Heart left ventricle (tissue), 16 donors: ENCODE data around the gene PSMD14. TPM values are rescaled to one million over a fixed set of nuclear protein-coding genes. Genes with fewer than 3 reads are reported as not detected.

ENCODE experiments used
- ATAC-seq, 4 donors: fragments of 200-7000 bp; cut with Tn5 transposase; one replicate each; pipeline ENCODE4 v1.9.1; 2020 to 2022; ENCODE audit warnings: moderate library complexity in 4 of 4, mild to moderate bottlenecking in 3 of 4, moderate number of reproducible peaks in 1 of 4
- DNase-seq, 5 donors: peaks; one replicate each; pipeline ENCODE4 v3.0.0-alpha.2; 2020
- H3K27ac ChIP-seq, 12 donors: fragments of 200-600 bp; sonication (generic) in 4 of 12; one replicate each; pipeline versions ENCODE4 v1.5.0 to v1.8.0; 2016 to 2022; ENCODE audit warnings: mild to moderate bottlenecking in 2 of 12
- H3K27me3 ChIP-seq, 9 donors: fragments of 200-600 bp; sonication (generic) in 2 of 9; one replicate each; pipeline versions ENCODE4 v1.5.1 to v1.8.0; 2016 to 2022; ENCODE audit warnings: mild to moderate bottlenecking in 3 of 9
- H3K36me3 ChIP-seq, 9 donors: fragments of 200-600 bp; sonication (generic) in 2 of 9; one replicate each; pipeline versions ENCODE4 v1.5.0 to v1.8.0; 2018 to 2022; ENCODE audit warnings: mild to moderate bottlenecking in 2 of 9
- H3K4me1 ChIP-seq, 12 donors: fragments of 200-600 bp; sonication (generic) in 4 of 12; one replicate each; pipeline versions ENCODE4 v1.5.0 to v1.8.0; 2016 to 2022; ENCODE audit warnings: mild to moderate bottlenecking in 3 of 12
- H3K4me3 ChIP-seq, 12 donors: fragments of 200-600 bp; sonication (generic) in 4 of 12; one replicate each; pipeline versions ENCODE4 v1.5.0 to v1.8.0; 2017 to 2022; ENCODE audit warnings: mild to moderate bottlenecking in 9 of 12, moderate library complexity in 4 of 12
- H3K9me3 ChIP-seq, 12 donors: fragments of 200-600 bp; sonication (generic) in 4 of 12; one replicate each; pipeline versions ENCODE4 v1.5.0 to v1.8.0; 2016 to 2022; ENCODE audit warnings: mild to moderate bottlenecking in 1 of 12
- POLR2A ChIP-seq, 2 donors: fragments of 450-650 bp; IDR thresholded peaks; one replicate each; pipeline ENCODE4 v1.6.1; 2017; ENCODE audit warnings: antibody characterized with exemption in 2 of 2, mild to moderate bottlenecking in 2 of 2, moderate library complexity in 2 of 2
- WGBS, 4 donors: extraction: QIAGEN DNeasy Blood & Tissue Kit in 2 of 4; methylation state at CpG; one replicate each; pipeline versions ENCODE4 v1.1.5 to v1.1.7; 2013 to 2018; 5-methylcytosine and 5-hydroxymethylcytosine counted together
- intact Hi-C, 10 donors: fragments of 100-400 bp; cut with DNase I; formaldehyde crosslinking; loops; one replicate each; pipeline versions ENCODE4 v1.11.1 to v1.14.2; 2022
- polyA plus RNA-seq, 2 donors: library from polyadenylated mRNA; stranded (reverse); fragments of 200-250 nt; gene quantifications; one replicate each; pipeline ENCODE4 v1.2.3, GENCODE V29; 2013
- total RNA-seq, 9 donors: library from RNA; depleted of rRNA in 2 of 9; stranded (reverse); fragments of >200 nt in 2 of 9; fragmentation: NEBNext Ultra II Directional in 3 of 9; extraction: Animal tissue kit (Norgen Biotek cat#: 25700) in 3 of 9; gene quantifications; one replicate each; pipeline versions ENCODE4 v1.1.0 to v1.2.4, GENCODE V29; 2016 to 2023
- TF ChIP-seq, protein P1 (sequence below), 12 donors: fragments of 200-600 bp; sonication (generic) in 4 of 12; IDR thresholded peaks; one replicate each; pipeline versions ENCODE4 v1.5.0 to v1.8.0; 2018 to 2022; ENCODE audit warnings: antibody characterized with exemption in 12 of 12, mild to moderate bottlenecking in 5 of 12
- donor health status: ischemic (EF 13 %, LVEDD 7.1; RV severe dilation, severe dysfunction).
- donor health status: healthy with polysubstance abuse.
- donor health status: DM: no; HTN: yes; CAD: no.
- donor health status: DM: no; HTN: no; CAD: no.
- donor health status: ischemic (EF 25% LVEDD 6.9; RV normal size, moderate dysfunction).
- donor health status: ischemic (EF 25% LVEDD 5.7; RV mildly dilated, moderate dysfunction).
- donor health status: healthy.
- donor health status: DM: yes; HTN: yes; CAD: no.
- donor health status: ischemic (EF 35%, LVEDD 5.7; RV mildly dilated, moderate dysfunction).
- donor health status: nonischemic (EF 11% LVEDD 7.7; RV severe dilation, severe dysfunction).
- donor health status: DM: yes; HTN: yes; CAD: no.
- donor health status: PGD.
- donor health status: ischemic (EF 29% LVEDD 5.4; RV normal size, mild dysfunction).
- donor health status: nonischemic (EF 23%, LVEDD 6.1; RV moderate dilation, normal function).

PSMD14 gene
- total and polyA plus RNA-seq, 11 donors, result 22.9 to 87.7 (median 46.1) TPM

DNA sequence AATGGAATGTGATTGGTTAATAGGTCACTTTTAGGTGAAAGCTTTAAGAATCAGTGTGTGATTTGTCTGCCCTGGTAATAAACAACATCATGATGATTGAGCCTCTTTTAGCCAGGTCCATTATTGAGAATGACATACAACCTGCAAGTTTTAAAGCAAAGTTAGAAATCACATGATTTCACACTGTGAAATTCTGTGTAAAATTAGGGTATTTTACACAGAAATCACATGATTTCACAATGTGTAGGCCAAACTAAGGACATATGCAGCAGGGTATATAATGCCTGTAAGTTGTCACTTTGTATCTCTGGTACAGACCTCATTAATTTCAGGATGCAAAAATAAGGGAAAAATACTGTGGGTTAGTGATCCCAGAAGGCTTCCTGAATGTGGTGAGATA is 16.7 kb downstream of the PSMD14 start:
- no peak for TF ChIP-seq POLR2A (IDR thresholded peaks at IDR 0.05)
- TF ChIP-seq, protein P1, sequence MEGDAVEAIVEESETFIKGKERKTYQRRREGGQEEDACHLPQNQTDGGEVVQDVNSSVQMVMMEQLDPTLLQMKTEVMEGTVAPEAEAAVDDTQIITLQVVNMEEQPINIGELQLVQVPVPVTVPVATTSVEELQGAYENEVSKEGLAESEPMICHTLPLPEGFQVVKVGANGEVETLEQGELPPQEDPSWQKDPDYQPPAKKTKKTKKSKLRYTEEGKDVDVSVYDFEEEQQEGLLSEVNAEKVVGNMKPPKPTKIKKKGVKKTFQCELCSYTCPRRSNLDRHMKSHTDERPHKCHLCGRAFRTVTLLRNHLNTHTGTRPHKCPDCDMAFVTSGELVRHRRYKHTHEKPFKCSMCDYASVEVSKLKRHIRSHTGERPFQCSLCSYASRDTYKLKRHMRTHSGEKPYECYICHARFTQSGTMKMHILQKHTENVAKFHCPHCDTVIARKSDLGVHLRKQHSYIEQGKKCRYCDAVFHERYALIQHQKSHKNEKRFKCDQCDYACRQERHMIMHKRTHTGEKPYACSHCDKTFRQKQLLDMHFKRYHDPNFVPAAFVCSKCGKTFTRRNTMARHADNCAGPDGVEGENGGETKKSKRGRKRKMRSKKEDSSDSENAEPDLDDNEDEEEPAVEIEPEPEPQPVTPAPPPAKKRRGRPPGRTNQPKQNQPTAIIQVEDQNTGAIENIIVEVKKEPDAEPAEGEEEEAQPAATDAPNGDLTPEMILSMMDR (IDR thresholded peaks at IDR 0.05), result no peak
- H3K27ac ChIP-seq, result no peak overlapping the region
- no peak for ATAC-seq
- no peaks in the 10 kb centered on the region for H3K27me3 ChIP-seq
- intact Hi-C loops, result no loop called here
- H3K4me3 ChIP-seq, result no peak overlapping the region
- peaks cover 0 to 35% (median 20%) of the 10 kb centered on the region in 9 donors for H3K36me3 ChIP-seq
- no peaks in the 10 kb centered on the region for H3K9me3 ChIP-seq
- peaks cover 0 to 2% (median 0%) of the 10 kb centered on the region in 12 donors for H3K4me1 ChIP-seq
- DNase-seq, result no peak

DNA sequence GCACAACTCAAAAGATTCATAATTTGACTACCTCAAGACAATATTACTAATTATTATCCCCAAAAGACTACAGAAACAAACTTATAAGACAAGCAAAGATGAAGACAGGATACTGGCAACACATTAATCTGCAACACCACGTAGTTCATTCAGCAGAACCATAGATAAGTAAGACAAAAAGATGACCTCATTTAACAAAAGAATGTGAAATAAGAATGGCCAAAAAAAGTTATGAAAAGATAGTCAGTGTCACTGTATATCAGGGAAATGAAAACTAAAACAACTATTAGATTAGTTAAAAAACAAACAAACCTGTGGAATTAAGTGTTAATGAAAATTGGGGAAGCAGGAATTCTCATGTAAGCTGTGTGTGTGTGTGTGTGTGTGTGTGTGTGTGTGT is 19.4 kb downstream of the PSMD14 start:
- H3K36me3 ChIP-seq, result peaks cover 0 to 21% (median 9%) of the 10 kb centered on the region in 9 donors
- TF ChIP-seq, protein P1 (IDR thresholded peaks at IDR 0.05), result no peak
- no peak for TF ChIP-seq POLR2A (IDR thresholded peaks at IDR 0.05)
- WGBS, 4 donors, result 46 to 66% (median 54%) methylated on average over 1 of the region's 1 CpG
- H3K27me3 ChIP-seq, result no peaks in the 10 kb centered on the region
- intact Hi-C loops, result no loop called here
- H3K27ac ChIP-seq, result no peak overlapping the region
- DNase-seq, result no peak
- H3K9me3 ChIP-seq, result no peaks in the 10 kb centered on the region
- no peak overlapping the region for H3K4me3 ChIP-seq
- ATAC-seq, result no peak
- H3K4me1 ChIP-seq, result peaks cover 0 to 2% (median 0%) of the 10 kb centered on the region in 12 donors

DNA sequence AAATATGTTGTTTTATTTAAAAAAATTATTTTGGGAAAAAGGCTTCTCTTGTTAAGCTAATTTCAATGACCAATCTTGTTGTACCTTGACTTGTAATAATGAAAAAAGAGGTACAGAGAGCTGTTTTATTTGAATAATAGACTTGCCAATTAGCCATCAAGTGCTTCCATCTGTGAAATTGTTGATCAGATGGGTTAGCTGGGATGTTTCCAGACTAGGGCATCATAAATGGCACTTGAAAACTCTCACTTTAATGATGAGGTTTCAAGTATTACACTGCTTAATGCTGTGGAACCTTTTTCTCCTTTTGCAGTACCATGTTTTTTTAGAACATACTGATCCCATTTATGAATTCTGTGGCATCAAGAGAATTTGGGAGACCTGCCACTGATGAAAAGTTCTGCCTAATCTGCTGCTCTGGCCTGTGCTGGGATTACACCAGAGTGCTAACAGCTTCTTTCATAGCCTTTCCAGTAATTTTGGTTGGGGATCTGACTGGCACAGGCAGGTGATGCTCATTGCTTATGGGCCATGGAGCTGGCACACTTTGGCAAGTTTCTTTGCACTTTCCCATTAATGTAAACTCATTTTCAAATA is 24.2 kb downstream of the PSMD14 start:
- H3K27ac ChIP-seq, result no peak overlapping the region
- TF ChIP-seq POLR2A (IDR thresholded peaks at IDR 0.05), result no peak
- TF ChIP-seq, protein P1 (IDR thresholded peaks at IDR 0.05), result no peak
- no peaks in the 10 kb centered on the region for H3K9me3 ChIP-seq
- peaks cover 0 to 2% (median 0%) of the 10 kb centered on the region in 9 donors for H3K36me3 ChIP-seq
- H3K27me3 ChIP-seq, result no peaks in the 10 kb centered on the region
- intact Hi-C loops, result no loop called here
- no peak overlapping the region for H3K4me3 ChIP-seq
- H3K4me1 ChIP-seq, result peaks cover 0 to 5% (median 0%) of the 10 kb centered on the region in 12 donors
- DNase-seq, result no peak
- no peak for ATAC-seq

DNA sequence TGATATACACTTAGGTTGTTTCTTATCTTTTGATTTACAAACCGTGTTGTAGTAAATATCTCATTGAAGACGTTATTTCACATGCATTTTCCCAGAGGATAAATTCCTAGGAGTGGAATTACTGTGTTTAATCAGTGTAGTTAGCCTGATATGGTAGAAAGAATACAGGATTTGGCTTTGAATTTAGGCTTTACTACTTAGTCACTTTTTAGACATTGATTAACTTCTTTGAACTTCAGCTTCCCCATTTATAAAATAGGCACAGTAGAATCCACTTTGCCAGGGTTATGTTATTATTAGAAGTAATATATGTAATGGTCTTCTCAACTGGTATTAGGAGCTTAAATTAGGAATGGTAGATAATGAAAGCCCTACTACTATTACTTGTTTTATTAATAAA is 27.4 kb downstream of the PSMD14 start:
- intact Hi-C loops, result no loop called here
- peaks cover 0 to 5% (median 0%) of the 10 kb centered on the region in 12 donors for H3K4me1 ChIP-seq
- no peaks in the 10 kb centered on the region for H3K36me3 ChIP-seq
- H3K4me3 ChIP-seq, result no peak overlapping the region
- no peak overlapping the region for H3K27ac ChIP-seq
- no peaks in the 10 kb centered on the region for H3K27me3 ChIP-seq
- no peak for TF ChIP-seq POLR2A (IDR thresholded peaks at IDR 0.05)
- TF ChIP-seq, protein P1 (IDR thresholded peaks at IDR 0.05), result no peak
- ATAC-seq (no peak), DNase-seq (no peak)
- WGBS, 4 donors, result 81 to 90% (median 88%) methylated on average over 2 of the region's 2 CpGs
- no peaks in the 10 kb centered on the region for H3K9me3 ChIP-seq
